ENCODE data around the gene XPO1. TPM values are rescaled to one million over a fixed set of nuclear protein-coding genes. Genes with fewer than 3 reads are reported as not detected.
"Not testable (repeated sequence)": the region's sequence is repeated elsewhere in the genome, so short reads cannot be mapped to it uniquely, and the experiment has no call there.

Gene XPO1
- total and polyA plus RNA-seq, 8 donors: 139 to 349 (median 282) TPM

DNA sequence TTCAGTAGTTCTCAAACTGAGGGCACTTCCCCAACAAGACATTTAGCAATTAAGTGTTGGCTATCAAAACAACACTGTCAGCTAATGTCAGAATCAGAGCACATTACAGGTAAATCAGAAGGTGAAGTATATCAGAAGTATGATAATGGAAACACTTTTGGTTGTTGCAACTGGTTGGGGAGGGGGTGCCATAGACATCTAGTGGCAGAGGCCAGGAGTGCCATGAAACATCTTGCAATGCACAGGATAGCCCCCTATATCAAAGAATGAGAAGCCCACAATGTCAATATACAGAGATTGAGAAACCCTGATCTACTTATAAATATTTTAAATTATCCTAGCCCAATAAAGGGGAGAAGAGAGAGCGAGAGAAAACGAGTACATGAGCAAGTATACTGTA lies 4.9 kb upstream of the XPO1 start:
- Histone ChIP-seq H3K27me3 (no peaks in the 10 kb centered on the region), H3K36me3 (no peaks in the 10 kb centered on the region), H3K4me3 (no peak overlapping the region), H3K9me3 (no peaks in the 10 kb centered on the region), H3K27ac (no peak overlapping the region), H3K4me1 (peaks cover 5 to 7% of the 10 kb centered on the region in 2 donors)
- DNase-seq (no peak), ATAC-seq (no peak)
- intact Hi-C loops (cut with DNase I): no loop called here
- TF ChIP-seq, protein P1, sequence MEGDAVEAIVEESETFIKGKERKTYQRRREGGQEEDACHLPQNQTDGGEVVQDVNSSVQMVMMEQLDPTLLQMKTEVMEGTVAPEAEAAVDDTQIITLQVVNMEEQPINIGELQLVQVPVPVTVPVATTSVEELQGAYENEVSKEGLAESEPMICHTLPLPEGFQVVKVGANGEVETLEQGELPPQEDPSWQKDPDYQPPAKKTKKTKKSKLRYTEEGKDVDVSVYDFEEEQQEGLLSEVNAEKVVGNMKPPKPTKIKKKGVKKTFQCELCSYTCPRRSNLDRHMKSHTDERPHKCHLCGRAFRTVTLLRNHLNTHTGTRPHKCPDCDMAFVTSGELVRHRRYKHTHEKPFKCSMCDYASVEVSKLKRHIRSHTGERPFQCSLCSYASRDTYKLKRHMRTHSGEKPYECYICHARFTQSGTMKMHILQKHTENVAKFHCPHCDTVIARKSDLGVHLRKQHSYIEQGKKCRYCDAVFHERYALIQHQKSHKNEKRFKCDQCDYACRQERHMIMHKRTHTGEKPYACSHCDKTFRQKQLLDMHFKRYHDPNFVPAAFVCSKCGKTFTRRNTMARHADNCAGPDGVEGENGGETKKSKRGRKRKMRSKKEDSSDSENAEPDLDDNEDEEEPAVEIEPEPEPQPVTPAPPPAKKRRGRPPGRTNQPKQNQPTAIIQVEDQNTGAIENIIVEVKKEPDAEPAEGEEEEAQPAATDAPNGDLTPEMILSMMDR (IDR thresholded peaks at IDR 0.05): no peak

DNA sequence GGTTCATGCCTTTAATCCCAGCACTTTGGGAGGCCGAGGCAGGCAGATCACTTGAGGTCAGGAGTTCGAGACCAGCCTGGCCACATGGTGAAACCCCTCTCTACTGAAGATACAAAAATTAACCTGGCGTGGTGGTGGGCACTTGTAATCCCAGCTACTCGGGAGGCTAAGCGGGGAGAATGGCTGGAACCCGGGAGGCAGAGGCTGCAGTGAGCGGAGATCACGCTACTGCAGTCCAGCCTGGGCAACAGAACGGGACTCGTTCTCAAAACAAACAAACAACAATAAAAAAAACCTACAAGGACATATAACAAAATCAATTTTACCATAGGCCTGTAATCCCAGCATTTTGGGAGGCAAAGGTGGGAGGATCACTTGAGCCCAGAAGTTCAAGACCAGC lies 2.0 kb upstream of the XPO1 start:
- DNase-seq; ATAC-seq; H3K36me3 ChIP-seq; intact Hi-C loops (cut with DNase I); H3K27ac ChIP-seq; H3K4me3 ChIP-seq; H3K27me3 ChIP-seq; H3K9me3 ChIP-seq: not testable (repeated sequence)
- peaks cover 10 to 20% of the 10 kb centered on the region in 2 donors for H3K4me1 ChIP-seq

DNA sequence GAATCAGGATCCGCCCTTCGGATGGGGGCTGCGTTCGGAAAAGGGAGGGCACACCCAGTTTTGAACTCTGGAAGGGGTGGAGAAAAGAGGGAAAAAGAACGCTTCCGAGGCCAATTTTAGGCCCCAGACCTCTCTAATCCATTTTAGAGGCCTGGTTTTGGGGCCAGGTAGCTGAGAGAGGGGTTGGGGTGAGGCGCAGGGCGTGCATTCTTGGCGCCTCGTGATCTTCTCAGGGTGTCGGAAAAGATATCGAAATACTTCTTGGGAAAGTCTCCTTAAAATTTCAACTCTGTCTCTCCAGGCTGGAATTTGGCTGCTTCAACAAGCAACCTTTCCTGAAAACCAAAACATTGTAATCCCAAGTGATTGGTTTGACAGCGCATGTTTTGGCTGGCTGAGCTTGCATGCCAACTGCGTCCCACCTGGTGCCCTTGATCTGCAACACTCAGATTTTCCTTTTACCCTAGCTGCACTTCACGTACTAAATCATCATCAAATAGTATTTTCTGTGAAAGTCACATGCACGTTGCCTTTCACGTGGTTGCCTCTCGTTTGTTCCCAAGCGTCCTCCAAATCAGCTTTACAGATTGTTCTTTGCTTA lies 864 bp upstream of the XPO1 start:
- TF ChIP-seq, protein P1 (IDR thresholded peaks at IDR 0.05): no peak
- Histone ChIP-seq H3K4me1 (peaks cover 19 to 31% of the 10 kb centered on the region in 2 donors), H3K9me3 (no peaks in the 10 kb centered on the region), H3K27me3 (no peaks in the 10 kb centered on the region), H3K4me3 (peak overlapping the region; percentile 51 to 79), H3K27ac (peak overlapping the region; percentile 94 to 98), H3K36me3 (no peaks in the 10 kb centered on the region)
- DNase-seq (peak in 1 of 4 donors; percentile 68), ATAC-seq (no peak)
- intact Hi-C loops (cut with DNase I): no loop called here

DNA sequence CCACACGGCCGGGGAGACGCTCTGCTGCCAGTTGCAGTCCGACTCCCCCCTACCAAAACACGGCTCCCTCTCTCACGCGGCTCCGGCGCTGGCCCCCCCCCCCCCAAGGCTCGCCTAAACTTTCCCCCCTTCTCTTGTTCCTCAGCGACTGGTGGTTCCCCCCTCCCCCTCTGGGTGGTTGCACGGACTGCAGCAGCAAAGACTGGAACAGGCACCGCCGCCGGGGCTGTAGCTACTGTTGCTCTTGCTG lies 281 bp downstream of the XPO1 start:
- no peaks in the 10 kb centered on the region for H3K9me3 ChIP-seq
- H3K4me3 ChIP-seq: peak overlapping the region; percentile 51 to 79
- DNase-seq (no peak), ATAC-seq (no peak)
- TF ChIP-seq, protein P1 (IDR thresholded peaks at IDR 0.05): no peak
- H3K4me1 ChIP-seq: peaks cover 19 to 43% of the 10 kb centered on the region in 2 donors
- H3K27ac ChIP-seq: peak overlapping the region; percentile 94 to 98
- H3K27me3 ChIP-seq: no peaks in the 10 kb centered on the region
- intact Hi-C loops (cut with DNase I): no loop called here
- no peaks in the 10 kb centered on the region for H3K36me3 ChIP-seq

DNA sequence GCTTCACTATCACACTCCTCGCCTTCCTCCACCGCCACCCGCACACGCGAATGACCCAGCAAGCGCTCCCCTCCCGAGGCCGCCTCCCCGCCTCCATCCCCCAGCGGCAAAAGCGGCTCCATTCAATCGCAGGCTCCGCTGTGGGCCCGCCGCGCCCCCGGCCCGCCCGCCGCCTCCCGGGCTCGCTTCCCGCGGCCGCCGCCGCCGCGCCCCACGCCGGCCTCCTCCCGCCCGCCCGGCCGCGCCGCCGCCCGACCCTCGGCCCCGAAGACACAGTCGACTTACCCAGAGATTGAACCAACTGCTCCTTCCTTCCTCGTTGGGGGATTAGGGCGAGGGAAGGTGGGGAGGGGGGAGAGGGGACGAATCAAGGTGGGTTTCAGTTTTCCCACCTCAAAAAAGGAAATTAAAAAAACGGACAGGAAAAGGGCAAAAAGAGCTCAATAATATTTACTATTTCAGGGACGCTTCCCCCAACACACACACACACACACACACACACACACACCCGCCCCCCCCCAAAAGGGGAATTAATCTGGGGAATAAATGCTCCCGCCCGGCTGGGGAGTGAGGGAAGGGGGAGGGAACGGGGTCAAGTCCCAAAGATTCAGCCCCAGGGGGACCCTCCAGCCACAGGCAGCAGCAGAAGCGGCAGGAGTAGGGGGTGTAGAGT lies 743 bp downstream of the XPO1 start:
- ATAC-seq (no peak), DNase-seq (peak in 2 of 4 donors; percentile 12 to 89)
- H3K4me3 ChIP-seq: peak overlapping the region; percentile 51 to 79
- H3K27me3 ChIP-seq: no peaks in the 10 kb centered on the region
- TF ChIP-seq, protein P1 (IDR thresholded peaks at IDR 0.05): no peak
- intact Hi-C loops (cut with DNase I): no loop called here
- H3K9me3 ChIP-seq: no peaks in the 10 kb centered on the region
- H3K4me1 ChIP-seq: peaks cover 19 to 47% of the 10 kb centered on the region in 2 donors
- peaks cover 0 to under 1% of the 10 kb centered on the region in 2 donors for H3K36me3 ChIP-seq
- H3K27ac ChIP-seq: peak overlapping the region; percentile 94 to 98
